Activated T-cell treated with anti-CD3 and anti-CD28 coated beads, Interleukin-2, amount 50 U/mL, for 48 hours (primary cell): ENCODE data around the gene FES.

Experiments used
- DNase-seq, 2 experiments: peaks; one replicate each; pipeline ENCODE4 v3.0.0-alpha.2; 2020

The FES gene

GRCh38 chr15:90877315-90877714, 7.0 kb upstream of the FES start:
- no peak for DNase-seq

GRCh38 chr15:90877996-90878395, 6.3 kb upstream of the FES start:
- DNase-seq = no peak

DNA sequence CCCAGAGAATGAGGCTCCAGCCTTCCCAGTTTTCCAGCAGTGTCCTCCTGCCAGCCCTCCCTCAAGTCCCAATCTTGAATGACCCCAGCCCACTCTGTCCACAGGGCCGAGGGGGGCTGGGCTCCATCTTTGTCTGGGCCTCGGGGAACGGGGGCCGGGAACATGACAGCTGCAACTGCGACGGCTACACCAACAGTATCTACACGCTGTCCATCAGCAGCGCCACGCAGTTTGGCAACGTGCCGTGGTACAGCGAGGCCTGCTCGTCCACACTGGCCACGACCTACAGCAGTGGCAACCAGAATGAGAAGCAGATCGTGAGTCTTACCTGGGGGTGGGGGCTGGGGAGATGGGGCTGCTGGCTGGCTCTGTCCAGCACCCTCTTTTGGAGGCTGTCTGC, 5.6 kb upstream of the FES start:
- no peak for DNase-seq

DNA sequence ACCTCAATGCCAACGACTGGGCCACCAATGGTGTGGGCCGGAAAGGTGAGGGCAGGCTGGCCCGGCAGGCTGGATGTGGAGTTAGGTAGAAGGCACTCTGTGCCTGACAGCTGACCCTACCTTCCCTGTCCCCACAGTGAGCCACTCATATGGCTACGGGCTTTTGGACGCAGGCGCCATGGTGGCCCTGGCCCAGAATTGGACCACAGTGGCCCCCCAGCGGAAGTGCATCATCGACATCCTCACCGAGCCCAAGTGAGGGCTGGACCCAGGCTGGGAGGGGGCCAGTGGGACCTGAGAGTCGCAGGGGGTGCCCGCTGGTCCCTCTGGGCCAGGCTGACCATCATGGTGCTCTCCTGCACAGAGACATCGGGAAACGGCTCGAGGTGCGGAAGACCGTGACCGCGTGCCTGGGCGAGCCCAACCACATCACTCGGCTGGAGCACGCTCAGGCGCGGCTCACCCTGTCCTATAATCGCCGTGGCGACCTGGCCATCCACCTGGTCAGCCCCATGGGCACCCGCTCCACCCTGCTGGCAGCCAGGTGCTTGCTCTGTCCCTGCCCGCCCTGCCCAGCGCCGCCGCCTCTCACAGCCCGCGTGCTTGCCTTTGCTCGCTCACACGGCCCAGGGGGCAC, 4.5 kb upstream of the FES start:
- DNase-seq = no peak

DNA sequence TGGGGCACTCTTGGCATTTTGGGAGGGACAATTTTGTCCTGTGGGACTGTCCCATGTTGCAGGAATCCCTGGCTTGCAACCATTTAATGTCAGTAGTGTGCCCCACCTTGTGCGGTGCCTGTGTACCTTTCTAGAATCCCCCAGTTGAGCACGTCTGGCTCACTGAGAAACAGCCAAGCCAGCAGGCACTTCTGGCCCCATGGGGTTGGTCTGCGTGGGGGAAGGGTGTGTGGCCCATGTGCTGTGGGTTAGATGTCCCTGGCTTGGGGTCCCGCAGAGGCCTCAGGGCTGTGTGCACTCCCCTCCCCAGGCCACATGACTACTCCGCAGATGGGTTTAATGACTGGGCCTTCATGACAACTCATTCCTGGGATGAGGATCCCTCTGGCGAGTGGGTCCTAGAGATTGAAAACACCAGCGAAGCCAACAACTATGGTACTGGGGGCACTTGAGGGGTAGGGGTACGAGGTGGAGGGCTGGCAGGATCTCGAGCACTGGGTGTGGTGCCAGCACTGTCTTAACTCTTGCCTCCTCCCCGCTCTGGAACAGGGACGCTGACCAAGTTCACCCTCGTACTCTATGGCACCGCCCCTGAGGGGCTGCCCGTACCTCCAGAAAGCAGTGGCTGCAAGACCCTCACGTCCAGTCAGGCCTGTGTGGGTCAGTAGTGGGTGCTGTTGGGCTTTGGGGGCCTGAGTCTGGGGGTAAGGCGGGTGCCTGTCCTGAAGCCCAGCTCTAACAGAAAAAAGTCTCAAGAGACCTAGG, 3.7 kb upstream of the FES start:
- DNase-seq = no peak

DNA sequence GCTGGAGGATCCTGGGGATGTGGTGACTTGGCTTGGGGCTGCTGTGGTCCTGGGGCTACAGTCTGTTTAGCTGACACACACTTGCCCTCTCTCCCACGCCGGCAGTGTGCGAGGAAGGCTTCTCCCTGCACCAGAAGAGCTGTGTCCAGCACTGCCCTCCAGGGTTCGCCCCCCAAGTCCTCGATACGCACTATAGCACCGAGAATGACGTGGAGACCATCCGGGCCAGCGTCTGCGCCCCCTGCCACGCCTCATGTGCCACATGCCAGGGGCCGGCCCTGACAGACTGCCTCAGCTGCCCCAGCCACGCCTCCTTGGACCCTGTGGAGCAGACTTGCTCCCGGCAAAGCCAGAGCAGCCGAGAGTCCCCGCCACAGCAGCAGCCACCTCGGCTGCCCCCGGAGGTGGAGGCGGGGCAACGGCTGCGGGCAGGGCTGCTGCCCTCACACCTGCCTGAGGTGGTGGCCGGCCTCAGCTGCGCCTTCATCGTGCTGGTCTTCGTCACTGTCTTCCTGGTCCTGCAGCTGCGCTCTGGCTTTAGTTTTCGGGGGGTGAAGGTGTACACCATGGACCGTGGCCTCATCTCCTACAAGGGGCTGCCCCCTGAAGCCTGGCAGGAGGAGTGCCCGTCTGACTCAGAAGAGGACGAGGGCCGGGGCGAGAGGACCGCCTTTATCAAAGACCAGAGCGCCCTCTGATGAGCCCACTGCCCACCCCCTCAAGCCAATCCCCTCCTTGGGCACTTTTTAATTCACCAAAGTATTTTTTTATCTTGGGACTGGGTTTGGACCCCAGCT, 2.9 kb upstream of the FES start:
- no peak for DNase-seq

DNA sequence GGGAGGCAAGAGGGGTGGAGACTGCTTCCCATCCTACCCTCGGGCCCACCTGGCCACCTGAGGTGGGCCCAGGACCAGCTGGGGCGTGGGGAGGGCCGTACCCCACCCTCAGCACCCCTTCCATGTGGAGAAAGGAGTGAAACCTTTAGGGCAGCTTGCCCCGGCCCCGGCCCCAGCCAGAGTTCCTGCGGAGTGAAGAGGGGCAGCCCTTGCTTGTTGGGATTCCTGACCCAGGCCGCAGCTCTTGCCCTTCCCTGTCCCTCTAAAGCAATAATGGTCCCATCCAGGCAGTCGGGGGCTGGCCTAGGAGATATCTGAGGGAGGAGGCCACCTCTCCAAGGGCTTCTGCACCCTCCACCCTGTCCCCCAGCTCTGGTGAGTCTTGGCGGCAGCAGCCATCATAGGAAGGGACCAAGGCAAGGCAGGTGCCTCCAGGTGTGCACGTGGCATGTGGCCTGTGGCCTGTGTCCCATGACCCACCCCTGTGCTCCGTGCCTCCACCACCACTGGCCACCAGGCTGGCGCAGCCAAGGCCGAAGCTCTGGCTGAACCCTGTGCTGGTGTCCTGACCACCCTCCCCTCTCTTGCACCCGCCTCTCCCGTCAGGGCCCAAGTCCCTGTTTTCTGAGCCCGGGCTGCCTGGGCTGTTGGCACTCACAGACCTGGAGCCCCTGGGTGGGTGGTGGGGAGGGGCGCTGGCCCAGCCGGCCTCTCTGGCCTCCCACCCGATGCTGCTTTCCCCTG, 2.2 kb upstream of the FES start:
- DNase-seq = no peak

GRCh38 chr15:90882781-90883525, 1.4 kb upstream of the FES start:
- no peak for DNase-seq

- peak in 1 of 2 experiments; percentile 48 for DNase-seq
These were observed 753 bp upstream of the FES start for GRCh38 chr15:90883526-90883975.

- peak; percentile 50 to 56 for DNase-seq
These were observed 571 bp downstream of the FES start for GRCh38 chr15:90884719-90885431.

GRCh38 chr15:90885432-90886290, 1.4 kb downstream of the FES start:
- peak; percentile 89 to 90 for DNase-seq

DNA sequence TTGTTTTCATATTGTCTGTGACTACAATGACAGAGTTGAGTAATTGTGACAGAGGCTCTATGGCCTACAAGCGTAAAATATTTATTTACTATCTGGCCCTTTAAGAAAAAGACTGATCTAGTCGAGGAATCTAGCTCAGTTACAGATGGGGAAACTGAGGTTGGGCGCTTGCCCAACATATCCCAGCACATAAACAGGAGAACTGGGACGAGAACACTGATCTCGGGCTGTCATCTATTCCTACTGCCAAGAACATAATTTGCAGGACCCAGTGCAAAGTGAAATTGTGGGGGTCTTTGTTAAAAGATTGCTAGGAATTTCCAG, 1.9 kb downstream of the FES start:
- no peak for DNase-seq

GRCh38 chr15:90887037-90887481, 2.8 kb downstream of the FES start:
- DNase-seq = no peak

DNA sequence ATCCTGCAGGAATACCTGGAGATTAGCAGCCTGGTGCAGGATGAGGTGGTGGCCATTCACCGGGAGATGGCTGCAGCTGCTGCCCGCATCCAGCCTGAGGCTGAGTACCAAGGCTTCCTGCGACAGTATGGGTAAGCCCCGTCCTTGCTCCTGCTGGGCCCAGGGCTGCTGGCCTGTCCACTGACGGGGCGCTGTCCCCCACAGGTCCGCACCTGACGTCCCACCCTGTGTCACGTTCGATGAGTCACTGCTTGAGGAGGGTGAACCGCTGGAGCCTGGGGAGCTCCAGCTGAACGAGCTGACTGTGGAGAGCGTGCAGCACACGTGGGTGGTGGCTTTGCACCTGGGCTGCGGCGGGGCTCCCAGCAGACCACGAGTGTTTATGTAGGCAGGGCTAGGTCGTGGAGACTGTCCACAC, 5.0 kb downstream of the FES start:
- no peak for DNase-seq

- DNase-seq = no peak
These were observed 5.6 kb downstream of the FES start for GRCh38 chr15:90889736-90890456.

DNA sequence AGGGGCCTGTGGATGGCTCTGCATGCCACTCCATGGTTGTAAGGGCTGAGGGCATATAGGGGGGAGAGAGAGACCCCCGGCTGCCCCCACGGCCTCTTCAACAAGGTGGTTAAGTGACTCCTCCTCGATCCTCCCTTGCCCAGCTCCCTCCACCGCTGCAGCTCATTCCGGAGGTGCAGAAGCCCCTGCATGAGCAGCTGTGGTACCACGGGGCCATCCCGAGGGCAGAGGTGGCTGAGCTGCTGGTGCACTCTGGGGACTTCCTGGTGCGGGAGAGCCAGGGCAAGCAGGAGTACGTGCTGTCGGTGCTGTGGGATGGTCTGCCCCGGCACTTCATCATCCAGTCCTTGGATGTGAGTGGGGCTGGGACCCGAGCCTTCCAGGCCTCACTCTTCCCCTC, 6.5 kb downstream of the FES start:
- DNase-seq = no peak

DNA sequence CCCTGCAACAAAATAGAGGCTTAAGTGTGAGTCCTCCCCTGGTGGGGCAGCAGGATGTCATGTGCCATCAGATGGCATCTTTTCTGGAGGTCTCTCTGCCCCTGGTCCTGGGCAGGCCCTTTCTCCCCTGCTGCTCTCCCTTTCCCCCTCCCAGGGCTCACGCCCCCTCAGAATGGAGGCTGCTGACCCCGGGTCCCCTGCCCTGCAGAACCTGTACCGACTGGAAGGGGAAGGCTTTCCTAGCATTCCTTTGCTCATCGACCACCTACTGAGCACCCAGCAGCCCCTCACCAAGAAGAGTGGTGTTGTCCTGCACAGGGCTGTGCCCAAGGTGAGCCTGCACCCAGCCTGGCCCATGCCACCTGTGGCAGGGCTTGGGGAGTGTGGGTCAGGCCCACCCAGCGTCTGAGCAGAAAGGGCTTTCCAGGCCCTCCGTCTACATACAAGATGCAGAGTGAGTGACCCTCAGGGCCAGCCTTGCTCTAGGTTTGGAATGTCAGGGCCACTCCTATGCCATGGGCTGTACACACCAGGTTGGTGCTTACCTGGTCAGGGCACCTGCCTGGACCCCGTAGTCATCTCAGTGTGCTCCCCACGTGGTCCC, 7.1 kb downstream of the FES start:
- DNase-seq = no peak

GRCh38 chr15:90892023-90892422, 7.7 kb downstream of the FES start:
- no peak for DNase-seq

- no peak for DNase-seq
These were observed 8.3 kb downstream of the FES start for GRCh38 chr15:90892498-90893174.
